ENCODE measurements around the gene PLPPR3. TPM values are rescaled to one million over a fixed set of nuclear protein-coding genes. Genes with fewer than 3 reads are reported as not detected.

PLPPR3 gene
- polyA plus RNA-seq, 3 donors from 2014 or later: not detected

- Mint-ChIP-seq H3K27me3 (ENCODE audit: low read depth in 3 of 3) (peaks cover 0 to 6% (median 3%) of the 10 kb centered on the region in 3 donors), H3K9me3 (no peaks in the 10 kb centered on the region), H3K4me3 (no peak overlapping the region), H3K27ac (no peak overlapping the region), H3K4me1 (no peaks in the 10 kb centered on the region), H3K36me3 (no peaks in the 10 kb centered on the region)
- DNase-seq: no peak
Observed at GRCh38 chr19:788686-788982, 33.1 kb downstream of the PLPPR3 start.

DNA sequence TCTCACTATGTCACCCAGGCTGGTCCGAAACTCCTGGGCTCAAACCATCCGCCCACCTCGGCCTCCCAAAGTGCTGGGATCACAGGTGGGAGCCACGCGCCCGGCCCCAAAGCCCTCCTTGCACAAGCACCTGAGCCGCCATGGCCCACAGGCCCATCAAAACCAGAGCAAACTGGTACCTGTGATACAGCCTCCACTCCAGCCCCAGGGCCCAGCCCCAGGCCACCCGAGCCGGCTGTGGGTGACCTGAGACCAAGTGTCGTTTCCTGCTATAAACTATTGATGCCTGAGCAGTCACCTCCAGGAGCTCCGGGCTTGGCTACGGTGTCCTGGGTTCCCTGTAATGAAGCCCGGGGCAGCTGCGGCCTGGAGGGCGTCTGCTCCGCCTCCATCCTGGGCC, 34.2 kb downstream of the PLPPR3 start:
- H3K4me3 Mint-ChIP-seq: no peak overlapping the region
- H3K36me3 Mint-ChIP-seq: no peaks in the 10 kb centered on the region
- H3K9me3 Mint-ChIP-seq: no peaks in the 10 kb centered on the region
- no peak overlapping the region for H3K27ac Mint-ChIP-seq
- peaks cover 3 to 6% (median 3%) of the 10 kb centered on the region in 3 donors for H3K27me3 Mint-ChIP-seq (ENCODE audit: low read depth in 3 of 3)
- no peaks in the 10 kb centered on the region for H3K4me1 Mint-ChIP-seq
- DNase-seq: no peak

GRCh38 chr19:784541-784940, 37.2 kb downstream of the PLPPR3 start:
- Mint-ChIP-seq H3K27ac (no peak overlapping the region), H3K4me1 (no peaks in the 10 kb centered on the region), H3K4me3 (no peak overlapping the region), H3K9me3 (no peaks in the 10 kb centered on the region), H3K36me3 (no peaks in the 10 kb centered on the region), H3K27me3 (ENCODE audit: low read depth in 3 of 3) (peaks cover 0 to 3% (median 3%) of the 10 kb centered on the region in 3 donors)
- DNase-seq: no peak

GRCh38 chr19:782878-783668, 38.7 kb downstream of the PLPPR3 start:
- H3K9me3 Mint-ChIP-seq: no peaks in the 10 kb centered on the region
- DNase-seq: no peak
- no peaks in the 10 kb centered on the region for H3K4me1 Mint-ChIP-seq
- no peaks in the 10 kb centered on the region for H3K36me3 Mint-ChIP-seq
- no peak overlapping the region for H3K4me3 Mint-ChIP-seq
- no peak overlapping the region for H3K27ac Mint-ChIP-seq
- H3K27me3 Mint-ChIP-seq (ENCODE audit: low read depth in 3 of 3): peaks cover 3% of the 10 kb centered on the region in 3 donors

GRCh38 chr19:782185-782877, 39.4 kb downstream of the PLPPR3 start:
- no peak for DNase-seq
- Mint-ChIP-seq H3K4me1 (no peaks in the 10 kb centered on the region), H3K9me3 (no peaks in the 10 kb centered on the region), H3K36me3 (no peaks in the 10 kb centered on the region), H3K4me3 (no peak overlapping the region), H3K27me3 (ENCODE audit: low read depth in 3 of 3) (peaks cover 3% of the 10 kb centered on the region in 3 donors), H3K27ac (no peak overlapping the region)

DNA sequence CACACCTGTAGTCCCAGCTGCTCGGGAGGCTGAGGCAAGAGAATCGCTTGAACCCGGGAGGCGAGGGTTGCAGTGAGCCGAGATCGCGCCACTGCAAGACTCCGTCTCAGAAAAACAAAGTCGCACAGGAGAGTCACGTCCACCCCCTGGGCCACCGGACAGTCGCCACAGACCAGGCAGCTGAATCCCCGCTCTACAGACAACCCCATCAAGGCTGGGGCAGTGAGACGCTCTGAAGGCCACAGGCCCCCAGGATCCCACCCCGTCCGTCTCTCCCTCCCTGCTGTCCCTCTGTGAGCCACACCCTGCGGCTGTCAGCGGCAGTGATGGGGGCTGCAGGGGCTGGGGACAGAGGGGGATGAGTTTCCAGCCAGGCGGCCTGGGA, 40.0 kb downstream of the PLPPR3 start:
- no peak overlapping the region for H3K27ac Mint-ChIP-seq
- DNase-seq: no peak
- H3K27me3 Mint-ChIP-seq (ENCODE audit: low read depth in 3 of 3): peaks cover 3% of the 10 kb centered on the region in 3 donors
- no peaks in the 10 kb centered on the region for H3K9me3 Mint-ChIP-seq
- no peak overlapping the region for H3K4me3 Mint-ChIP-seq
- H3K4me1 Mint-ChIP-seq: no peaks in the 10 kb centered on the region
- no peaks in the 10 kb centered on the region for H3K36me3 Mint-ChIP-seq

GRCh38 chr19:780935-781334, 40.8 kb downstream of the PLPPR3 start:
- DNase-seq: no peak
- no peak overlapping the region for H3K4me3 Mint-ChIP-seq

GRCh38 chr19:778910-779653, 42.7 kb downstream of the PLPPR3 start:
- Mint-ChIP-seq H3K4me1 (no peaks in the 10 kb centered on the region), H3K36me3 (no peaks in the 10 kb centered on the region), H3K4me3 (no peak overlapping the region), H3K27me3 (ENCODE audit: low read depth in 3 of 3) (peaks cover 3 to 5% (median 3%) of the 10 kb centered on the region in 3 donors), H3K9me3 (no peaks in the 10 kb centered on the region), H3K27ac (no peak overlapping the region)
- no peak for DNase-seq

More at GRCh38 chr19:780935-781334, 40.8 kb downstream of the PLPPR3 start:
- H3K9me3 Mint-ChIP-seq: no peaks in the 10 kb centered on the region
- no peak overlapping the region for H3K27ac Mint-ChIP-seq
- peaks cover 3 to 6% (median 5%) of the 10 kb centered on the region in 3 donors for H3K27me3 Mint-ChIP-seq (ENCODE audit: low read depth in 3 of 3)
- no peaks in the 10 kb centered on the region for H3K4me1 Mint-ChIP-seq
- no peaks in the 10 kb centered on the region for H3K36me3 Mint-ChIP-seq

- H3K36me3 Mint-ChIP-seq: no peaks in the 10 kb centered on the region
- no peak overlapping the region for H3K4me3 Mint-ChIP-seq
- DNase-seq: no peak
- no peaks in the 10 kb centered on the region for H3K4me1 Mint-ChIP-seq
- H3K9me3 Mint-ChIP-seq: no peaks in the 10 kb centered on the region
- H3K27ac Mint-ChIP-seq: no peak overlapping the region
- H3K27me3 Mint-ChIP-seq (ENCODE audit: low read depth in 3 of 3): peaks cover 3 to 6% (median 3%) of the 10 kb centered on the region in 3 donors
Observed at GRCh38 chr19:776549-776948, 45.2 kb downstream of the PLPPR3 start.

DNA sequence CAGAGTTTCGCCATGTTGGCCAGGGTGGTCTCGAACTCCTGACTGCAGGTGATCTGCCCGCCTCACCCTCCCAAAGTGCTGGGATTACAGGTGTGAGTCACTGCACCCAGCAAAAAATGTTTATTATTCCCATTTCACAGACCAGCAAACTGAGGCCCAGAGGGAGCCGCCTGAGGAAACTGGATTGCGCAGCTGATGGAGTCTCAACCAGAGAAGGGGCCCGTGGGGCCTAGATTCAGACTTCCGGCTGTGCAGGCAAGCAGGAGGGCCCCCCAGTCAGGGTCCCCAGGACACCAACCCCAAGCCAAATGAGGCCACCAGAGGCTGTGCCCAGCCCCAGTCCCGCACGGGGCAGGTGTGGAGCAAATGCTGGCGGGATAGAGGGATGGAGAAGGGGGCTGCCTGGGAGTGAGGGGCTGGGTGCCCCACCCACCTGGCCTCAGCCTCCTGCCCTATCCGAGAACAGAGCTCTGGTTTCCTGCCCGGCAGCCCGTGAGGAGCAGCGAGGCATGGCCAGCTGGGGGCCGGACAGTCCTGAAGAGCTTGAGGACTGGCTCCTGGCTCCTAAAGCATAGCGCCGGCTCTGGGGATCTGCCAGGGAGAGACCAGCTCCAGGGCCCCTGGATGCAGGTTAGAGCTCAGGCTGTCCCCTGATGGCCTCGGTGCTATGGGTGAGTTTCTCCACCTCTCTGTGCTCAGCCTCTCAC, 48.9 kb downstream of the PLPPR3 start:
- no peaks in the 10 kb centered on the region for H3K9me3 Mint-ChIP-seq

GRCh38 chr19:772063-772462, 49.7 kb downstream of the PLPPR3 start:
- Mint-ChIP-seq H3K27ac (no peak overlapping the region), H3K36me3 (no peaks in the 10 kb centered on the region), H3K27me3 (ENCODE audit: low read depth in 3 of 3) (peaks cover 6 to 9% (median 7%) of the 10 kb centered on the region in 3 donors), H3K4me1 (peaks cover 0 to 2% of the 10 kb centered on the region in 2 donors), H3K4me3 (no peak overlapping the region), H3K9me3 (no peaks in the 10 kb centered on the region)
- no peak for DNase-seq

More for the DNA sequence above, 48.9 kb downstream of the PLPPR3 start:
- Mint-ChIP-seq H3K4me3 (no peak overlapping the region), H3K4me1 (peaks cover 0 to 2% of the 10 kb centered on the region in 2 donors), H3K27ac (no peak overlapping the region), H3K36me3 (no peaks in the 10 kb centered on the region), H3K27me3 (ENCODE audit: low read depth in 3 of 3) (peaks cover 3 to 9% (median 7%) of the 10 kb centered on the region in 3 donors)
- no peak for DNase-seq

GRCh38 chr19:771332-771785, 50.4 kb downstream of the PLPPR3 start:
- peak in 1 of 3 donors; percentile 7 for DNase-seq

DNA sequence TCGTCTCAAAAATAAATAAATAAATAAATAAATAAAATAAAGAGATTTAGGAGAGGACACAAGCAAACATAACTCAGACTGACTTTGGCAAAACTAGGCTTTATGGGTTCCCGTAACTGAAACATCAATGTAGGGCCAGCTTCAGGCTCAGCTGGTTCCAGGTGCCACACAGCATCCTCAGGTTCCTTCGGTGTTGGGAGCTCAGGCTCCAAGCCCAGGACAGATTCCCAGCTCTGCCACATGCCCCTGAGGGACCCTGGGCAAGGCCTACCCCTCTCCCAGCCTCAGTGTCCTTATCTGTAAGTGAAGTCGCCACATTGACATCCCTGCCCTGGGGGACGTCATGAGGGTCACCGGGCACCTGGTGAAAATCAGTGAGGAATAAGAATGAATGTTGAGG, 52.1 kb downstream of the PLPPR3 start:
- Mint-ChIP-seq H3K27ac (no peak overlapping the region), H3K9me3 (no peaks in the 10 kb centered on the region), H3K36me3 (no peaks in the 10 kb centered on the region)

More at GRCh38 chr19:771332-771785, 50.4 kb downstream of the PLPPR3 start:
- Mint-ChIP-seq H3K4me1 (peaks cover 0 to 2% of the 10 kb centered on the region in 2 donors), H3K9me3 (no peaks in the 10 kb centered on the region), H3K27ac (no peak overlapping the region), H3K36me3 (no peaks in the 10 kb centered on the region), H3K27me3 (ENCODE audit: low read depth in 3 of 3) (peaks cover 7 to 8% (median 8%) of the 10 kb centered on the region in 3 donors), H3K4me3 (no peak overlapping the region)

More for the DNA sequence above, 52.1 kb downstream of the PLPPR3 start:
- Mint-ChIP-seq H3K4me1 (peaks cover 0 to 2% of the 10 kb centered on the region in 2 donors), H3K4me3 (no peak overlapping the region), H3K27me3 (ENCODE audit: low read depth in 3 of 3) (peaks cover 7 to 8% (median 8%) of the 10 kb centered on the region in 3 donors)
- no peak for DNase-seq
